Endothelial cell of hepatic sinusoid (primary cell): Measurements from ENCODE around the gene SERPINB10.

Experiments
- in situ Hi-C: cut with HindIII; loops from 2 replicates; pipeline ENCODE4 v1.10.0; 2017; ENCODE audit warnings: low sequenced_read_pairs

SERPINB10 gene, protein sequence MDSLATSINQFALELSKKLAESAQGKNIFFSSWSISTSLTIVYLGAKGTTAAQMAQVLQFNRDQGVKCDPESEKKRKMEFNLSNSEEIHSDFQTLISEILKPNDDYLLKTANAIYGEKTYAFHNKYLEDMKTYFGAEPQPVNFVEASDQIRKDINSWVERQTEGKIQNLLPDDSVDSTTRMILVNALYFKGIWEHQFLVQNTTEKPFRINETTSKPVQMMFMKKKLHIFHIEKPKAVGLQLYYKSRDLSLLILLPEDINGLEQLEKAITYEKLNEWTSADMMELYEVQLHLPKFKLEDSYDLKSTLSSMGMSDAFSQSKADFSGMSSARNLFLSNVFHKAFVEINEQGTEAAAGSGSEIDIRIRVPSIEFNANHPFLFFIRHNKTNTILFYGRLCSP

DNA sequence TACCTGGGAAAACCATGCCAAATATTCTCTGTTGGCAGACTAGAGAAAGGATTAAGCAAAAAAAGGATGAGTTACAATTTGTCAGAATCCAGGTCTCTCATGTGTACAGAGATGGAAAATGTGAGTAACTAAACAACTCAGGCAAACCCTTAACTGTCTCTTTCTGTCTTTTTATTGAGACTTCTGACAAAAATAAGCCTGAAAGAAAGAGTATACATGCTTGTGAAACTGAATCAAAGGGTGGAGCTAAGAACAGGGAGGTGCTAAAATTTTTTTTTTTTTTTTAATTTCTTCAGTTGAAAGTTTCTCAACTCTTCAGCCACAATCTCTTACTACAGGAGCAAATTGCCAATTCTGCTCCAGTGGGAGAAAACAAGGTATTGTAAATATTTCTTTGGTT lies at the start of gene SERPINB10:
Gene SERPINB10 (plus strand): TSS at position 295 of the 400 bp plus-strand sequence. CDS start 7,553 bp downstream, outside the sequence.
- in situ Hi-C loops = no loop called here

DNA sequence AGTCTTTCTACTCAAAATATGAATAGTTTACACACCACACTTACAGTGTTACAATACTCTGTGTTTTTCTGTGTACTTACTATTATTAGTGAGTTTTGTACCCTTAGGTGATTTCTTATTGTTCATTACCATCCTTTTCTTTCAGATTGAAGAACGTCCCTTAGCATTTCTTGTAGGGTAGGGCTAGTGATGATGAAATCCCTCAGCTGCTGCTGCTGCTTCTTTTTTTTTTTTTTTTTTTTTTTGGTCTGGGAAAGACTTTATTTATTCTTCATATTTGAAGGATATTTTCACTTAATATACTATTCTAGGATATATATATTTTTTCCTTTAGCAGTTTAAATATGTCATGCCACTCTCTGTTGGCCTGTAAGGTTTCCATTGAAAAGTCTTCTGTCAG lies 49.3 kb upstream of the SERPINB10 start:
- in situ Hi-C loops = no loop called here

DNA sequence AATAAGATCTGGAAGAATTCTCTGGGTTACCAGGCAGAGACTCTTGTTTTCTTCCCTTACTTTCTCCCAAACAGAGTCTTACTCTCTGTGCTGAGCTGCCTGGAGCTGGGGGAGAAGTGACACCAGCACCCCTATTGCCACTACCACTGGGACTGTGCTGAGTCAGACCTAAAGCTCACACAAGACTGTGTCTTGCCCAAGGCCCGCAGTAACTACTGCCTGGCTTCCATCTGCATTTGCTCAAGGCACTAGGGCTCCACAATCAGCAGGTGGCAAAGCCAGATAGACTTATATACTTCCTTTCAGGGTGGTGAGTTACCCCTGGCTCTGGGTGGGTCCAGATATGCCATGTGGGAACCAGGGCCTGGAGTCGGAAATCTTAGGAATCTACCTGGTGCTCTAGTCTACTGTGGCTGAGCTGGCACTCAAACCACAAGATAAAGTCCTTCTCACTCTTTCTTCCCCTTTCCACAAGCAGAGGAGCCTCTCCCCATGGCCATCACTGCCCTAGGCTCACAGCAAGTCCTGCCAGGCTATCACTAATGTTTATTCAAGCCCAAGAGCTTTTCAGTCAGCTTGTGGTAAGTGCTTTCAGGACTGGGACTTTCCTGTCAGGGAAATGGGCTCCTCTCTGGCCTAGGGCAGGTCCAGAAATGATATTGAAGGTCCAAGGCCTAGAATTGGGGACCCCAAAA lies 47.8 kb upstream of the SERPINB10 start:
- in situ Hi-C loops = no loop called here

DNA sequence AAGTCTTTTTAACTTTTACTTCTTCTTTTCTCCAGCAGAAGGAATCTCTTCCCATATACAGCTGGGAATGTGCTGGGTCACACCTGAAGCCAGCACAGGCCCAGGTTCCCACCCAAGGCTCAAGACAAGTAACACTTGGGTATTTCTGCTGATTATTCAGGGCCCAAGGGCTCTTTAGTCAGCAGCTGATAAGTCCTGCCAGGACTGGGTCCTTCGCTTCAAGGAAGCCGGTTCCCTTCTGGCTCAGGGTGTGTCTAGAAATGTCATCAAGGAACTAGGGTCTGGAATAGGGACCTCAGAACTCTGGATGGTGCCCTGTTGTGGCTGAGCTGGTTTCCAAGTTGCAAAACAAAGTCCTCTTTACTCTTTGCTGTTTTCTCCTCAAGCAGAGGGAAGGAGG lies 47.2 kb upstream of the SERPINB10 start:
- in situ Hi-C loops = no loop called here

DNA sequence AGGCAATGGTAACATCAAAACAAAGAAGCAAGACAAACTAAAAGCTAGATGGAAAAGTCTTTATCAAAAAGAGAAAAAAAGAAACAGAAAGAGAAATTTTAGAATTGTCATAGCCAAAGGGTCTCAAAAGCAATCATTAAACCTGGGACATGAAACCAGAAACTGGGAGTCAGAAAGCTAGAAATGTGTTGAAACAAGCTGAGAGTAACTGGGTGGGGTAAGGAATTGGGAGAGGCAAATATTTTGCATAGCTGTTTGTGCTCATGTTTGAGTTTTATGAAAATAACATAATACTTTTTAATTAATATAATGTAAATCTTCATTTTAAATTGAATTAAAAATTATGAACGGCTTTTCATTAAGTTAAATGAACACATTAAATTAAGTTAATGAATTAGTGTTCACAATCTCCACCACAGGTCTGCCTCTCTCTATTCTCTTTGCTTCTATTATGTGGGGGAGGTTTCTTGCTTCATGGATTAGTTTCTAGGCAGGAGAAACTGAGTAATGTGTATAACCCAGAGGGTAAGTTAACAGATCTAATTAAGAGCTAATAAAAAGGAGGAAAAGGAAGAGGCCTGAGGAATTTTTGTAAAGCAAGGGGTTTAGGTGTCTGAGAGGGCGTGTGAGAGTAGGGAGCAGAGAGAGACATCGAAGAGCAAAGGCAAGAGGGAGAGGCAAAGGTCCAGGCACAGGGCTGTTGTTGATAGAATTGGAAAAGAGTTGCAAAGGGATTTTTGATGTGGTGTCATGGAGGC lies 40.2 kb upstream of the SERPINB10 start:
- in situ Hi-C loops = no loop called here

DNA sequence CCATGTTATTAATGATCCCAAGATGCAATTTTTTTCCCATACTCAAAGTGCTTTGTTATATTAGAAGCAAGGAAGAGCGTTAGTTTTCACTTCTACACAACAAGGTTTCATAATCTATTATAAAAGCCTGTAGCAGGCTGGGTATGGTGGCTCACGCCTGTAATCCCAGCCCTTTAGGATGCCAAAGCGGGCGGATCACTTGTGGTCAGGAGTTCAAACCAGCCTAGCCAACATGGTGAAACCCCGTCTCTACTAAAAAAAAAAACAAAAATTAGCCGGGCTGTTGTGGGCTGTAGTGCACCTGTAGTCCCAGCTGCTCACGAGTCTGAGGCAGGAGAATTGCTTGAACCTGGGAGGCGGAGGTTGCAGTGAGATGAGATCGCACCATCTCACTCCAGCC lies 39.2 kb upstream of the SERPINB10 start:
- in situ Hi-C loops = no loop called here

DNA sequence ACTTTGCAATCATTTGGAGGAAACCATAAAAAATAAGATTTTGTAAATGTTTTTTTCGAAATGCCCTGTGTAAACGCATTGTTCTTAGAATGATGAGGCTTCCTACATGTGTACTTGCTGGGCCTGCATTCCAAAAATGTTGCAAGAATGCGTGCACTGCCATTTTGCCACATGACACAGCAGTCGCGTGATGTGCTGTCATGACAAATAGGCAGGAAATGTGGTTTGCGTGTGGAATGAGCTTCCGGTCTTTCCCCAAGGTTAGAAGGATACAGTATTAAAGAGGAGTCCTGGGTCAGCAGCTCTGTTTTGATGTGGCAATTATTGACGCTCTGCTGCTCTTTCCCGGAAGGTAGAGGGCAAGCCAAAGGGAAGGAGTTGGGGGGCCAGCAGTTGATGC lies 38.4 kb upstream of the SERPINB10 start:
- in situ Hi-C loops = no loop called here

DNA sequence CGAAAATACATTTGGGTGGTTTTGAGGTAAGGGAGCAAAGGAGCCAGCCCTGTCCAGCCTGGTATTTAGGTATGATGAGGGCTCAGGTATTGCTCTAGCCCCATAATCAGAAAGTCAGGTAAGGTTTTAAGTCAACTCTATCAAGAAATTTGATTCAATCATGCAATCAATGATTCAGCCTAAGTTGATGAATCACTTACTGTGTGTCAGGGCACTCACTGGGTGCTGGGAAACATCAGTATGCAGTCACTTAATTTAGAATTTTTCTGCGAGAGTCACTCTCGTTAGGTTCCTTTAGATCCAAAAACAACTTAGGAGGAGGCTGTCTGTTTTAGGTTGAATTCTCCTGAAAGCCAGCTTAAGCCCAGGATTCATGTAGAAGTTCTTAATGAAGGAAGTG lies 37.9 kb upstream of the SERPINB10 start:
- in situ Hi-C loops = no loop called here

DNA sequence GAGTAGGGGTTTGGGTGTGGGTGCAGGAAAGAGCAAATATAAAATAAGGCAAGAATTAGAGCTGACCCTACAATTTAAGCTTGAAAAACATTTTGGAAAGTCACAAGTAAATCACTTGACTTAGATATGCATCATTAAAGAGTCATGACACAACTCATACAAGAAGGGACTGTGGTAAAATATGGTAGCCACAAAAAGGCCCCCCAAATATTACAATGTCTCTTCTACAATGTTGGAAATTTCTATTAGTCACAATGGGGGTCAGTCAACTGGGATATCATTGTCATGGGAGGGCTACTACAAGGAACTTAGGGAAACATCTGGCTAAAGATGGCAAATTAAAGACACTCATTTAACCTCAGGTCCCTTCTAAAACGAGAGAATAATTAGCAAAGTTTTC lies 35.9 kb upstream of the SERPINB10 start:
- in situ Hi-C loops = no loop called here

DNA sequence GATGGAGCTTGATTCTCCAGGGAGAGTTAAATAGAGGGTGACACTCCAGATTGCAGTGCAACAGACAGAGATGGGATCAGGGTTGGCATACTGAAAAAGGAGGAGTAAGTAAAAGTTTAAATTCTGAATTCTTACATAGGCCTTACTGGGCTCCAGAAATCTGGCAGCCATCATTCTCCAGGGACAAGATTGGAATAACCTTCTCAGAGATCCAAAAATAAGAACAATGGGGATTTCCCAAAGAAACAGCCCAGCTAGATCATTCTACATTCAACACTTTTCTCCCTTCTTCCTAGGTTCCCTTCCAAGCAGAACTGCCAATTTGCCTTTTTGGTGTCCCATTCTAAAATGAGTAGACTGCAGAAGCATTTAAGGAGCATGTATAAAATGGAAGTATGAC lies 35.2 kb upstream of the SERPINB10 start:
- in situ Hi-C loops = no loop called here

DNA sequence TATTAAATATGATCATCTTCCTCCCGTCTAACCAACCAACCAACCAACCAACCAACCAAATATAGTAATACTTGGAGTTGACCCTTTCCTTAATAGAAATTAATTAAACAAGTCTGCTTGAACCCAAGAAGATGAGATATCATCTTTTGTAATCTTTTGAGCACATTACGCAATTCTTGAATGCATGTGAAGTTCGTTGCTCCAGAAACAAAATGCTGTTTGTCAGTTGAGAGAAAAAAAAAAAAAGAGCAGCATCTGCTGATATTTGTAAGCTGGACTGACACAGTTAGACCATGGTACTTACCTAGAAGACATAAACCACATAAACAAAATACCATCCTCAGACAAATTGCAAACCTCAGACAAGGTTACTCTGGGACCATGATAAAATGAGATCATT lies 29.4 kb upstream of the SERPINB10 start:
- in situ Hi-C loops = no loop called here

DNA sequence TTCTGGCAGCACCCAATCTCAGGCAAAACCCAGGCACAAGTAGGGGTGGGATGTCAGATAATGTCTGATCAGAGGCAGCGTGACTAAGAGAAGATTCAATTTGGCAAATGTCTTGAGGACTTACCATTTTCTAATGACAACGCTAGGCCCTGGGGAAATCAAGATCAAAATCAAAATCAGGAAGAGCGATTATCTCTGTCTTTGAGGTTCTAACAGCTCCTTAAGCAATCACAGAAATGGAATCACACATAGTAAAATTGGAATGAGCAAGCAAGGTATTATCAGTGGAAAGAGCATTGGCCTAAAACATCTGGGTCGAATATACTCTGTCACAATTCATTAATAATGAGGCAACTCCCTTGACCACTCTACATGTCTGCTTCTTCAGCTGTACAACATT lies 28.8 kb upstream of the SERPINB10 start:
- in situ Hi-C loops = no loop called here

DNA sequence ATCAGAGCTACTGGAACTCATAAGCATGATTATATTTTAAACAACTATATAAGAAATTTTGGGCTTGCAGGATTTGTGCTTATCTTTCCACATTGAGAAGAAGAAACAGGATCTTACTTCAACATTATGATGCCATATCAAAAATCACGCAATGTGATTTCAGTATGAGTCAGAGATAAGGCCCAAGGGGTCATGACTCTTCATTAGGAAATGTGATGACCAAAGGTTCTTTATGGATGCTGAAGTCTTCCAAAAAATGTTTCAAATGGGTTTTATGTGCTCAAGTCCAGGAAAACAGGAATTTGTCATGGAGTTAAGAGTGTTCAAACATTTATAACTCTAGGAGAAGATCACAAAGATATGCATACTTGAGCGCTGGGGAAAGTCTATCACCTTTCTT lies 28.0 kb upstream of the SERPINB10 start:
- in situ Hi-C loops = no loop called here

DNA sequence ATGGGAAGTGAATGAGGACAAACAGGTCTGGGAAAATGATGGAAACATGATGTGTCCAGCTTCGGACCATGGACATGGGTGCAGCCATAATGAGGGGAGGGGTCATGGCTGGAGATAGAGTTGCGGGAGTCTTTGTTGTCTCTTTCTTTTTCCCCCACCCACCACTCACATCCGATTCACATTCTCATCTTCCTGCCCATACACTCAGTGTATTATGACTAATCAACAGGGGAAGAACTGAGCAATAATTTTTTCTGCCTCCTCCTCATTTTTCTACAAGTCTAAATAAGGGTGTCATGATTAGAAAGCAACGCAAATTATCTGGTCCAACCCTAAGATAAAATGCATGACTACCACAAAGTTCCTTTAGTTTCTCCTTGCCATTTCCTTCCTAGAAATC lies 25.9 kb upstream of the SERPINB10 start:
- in situ Hi-C loops = no loop called here

DNA sequence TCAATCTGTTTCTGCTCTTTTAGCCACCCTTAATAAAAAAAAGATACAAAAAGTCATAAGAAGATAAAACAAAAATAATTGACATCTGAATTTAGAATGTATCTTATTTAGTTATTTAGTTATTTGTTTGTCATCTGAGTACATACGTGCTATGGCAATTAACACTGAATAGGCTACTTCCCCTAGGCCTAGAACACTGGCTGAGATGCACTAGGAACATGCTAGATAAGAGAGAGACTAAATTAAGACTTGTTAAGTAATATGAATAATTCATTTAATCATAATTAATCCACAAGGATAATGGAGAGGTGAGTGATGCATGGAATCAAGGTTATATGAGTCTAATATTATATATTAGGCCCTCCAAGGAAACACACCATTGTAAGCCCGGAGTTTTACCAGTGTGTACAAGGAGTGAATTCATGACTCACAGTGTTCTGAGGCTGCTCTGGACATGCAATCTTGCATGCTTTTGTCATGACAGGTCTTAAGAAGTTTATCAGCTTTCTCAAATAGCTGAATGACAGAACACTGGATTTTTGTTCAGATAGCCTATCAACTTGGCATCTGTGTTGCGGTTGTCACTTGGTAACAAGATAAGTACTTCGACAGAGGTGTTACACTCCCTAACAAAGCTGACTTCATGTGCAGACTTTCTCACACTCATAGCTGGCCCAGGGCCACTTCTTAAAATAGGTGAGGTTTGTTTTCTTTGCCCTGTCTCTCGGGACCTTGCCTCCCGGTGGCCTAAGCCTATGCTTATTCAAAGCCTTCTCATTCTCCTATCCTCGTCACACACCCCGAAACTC lies 25.2 kb upstream of the SERPINB10 start:
- in situ Hi-C loops = no loop called here

DNA sequence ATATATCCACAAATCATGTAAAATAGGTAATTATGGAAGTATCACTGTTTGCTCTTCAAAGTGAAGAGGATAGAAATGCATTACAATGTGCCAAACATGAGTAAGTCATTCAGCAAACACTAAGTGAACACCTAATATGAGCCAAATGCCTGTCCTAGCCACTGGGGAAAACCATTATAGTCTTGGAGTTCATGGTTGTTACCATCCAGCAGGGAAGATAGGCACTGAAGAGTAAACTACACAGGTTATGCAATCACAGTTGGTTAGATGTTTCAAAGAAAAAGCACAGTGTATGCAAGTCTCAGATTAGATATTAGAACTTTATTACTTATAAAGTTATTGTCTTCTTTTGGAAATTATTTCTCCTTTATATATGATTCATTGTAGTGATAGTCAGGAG lies 24.1 kb upstream of the SERPINB10 start:
- in situ Hi-C loops = no loop called here

DNA sequence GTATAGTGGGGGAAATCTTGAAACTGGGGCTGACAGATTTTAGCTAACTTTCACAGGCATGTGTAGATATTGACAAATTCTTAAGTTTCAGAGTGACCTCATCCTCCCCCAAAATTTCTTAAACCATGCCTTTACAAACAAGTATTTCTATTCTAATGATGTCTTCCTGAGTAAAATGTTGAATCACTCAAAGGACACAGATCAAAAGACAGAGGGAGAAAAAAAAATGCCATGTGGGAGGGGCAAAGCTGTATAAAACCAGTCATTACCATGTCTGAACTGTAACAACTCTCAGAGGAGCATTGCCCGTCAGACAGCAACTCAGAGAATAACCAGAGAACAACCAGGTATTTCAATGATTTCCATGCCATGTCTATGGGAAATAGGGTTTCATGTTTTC lies 20.3 kb upstream of the SERPINB10 start, which contains the start of gene SERPINB2:
Gene SERPINB2 (plus strand): TSS at position 282 of the 400 bp plus-strand sequence. CDS start 3,740 bp downstream, outside the sequence.
- in situ Hi-C loops = no loop called here

DNA sequence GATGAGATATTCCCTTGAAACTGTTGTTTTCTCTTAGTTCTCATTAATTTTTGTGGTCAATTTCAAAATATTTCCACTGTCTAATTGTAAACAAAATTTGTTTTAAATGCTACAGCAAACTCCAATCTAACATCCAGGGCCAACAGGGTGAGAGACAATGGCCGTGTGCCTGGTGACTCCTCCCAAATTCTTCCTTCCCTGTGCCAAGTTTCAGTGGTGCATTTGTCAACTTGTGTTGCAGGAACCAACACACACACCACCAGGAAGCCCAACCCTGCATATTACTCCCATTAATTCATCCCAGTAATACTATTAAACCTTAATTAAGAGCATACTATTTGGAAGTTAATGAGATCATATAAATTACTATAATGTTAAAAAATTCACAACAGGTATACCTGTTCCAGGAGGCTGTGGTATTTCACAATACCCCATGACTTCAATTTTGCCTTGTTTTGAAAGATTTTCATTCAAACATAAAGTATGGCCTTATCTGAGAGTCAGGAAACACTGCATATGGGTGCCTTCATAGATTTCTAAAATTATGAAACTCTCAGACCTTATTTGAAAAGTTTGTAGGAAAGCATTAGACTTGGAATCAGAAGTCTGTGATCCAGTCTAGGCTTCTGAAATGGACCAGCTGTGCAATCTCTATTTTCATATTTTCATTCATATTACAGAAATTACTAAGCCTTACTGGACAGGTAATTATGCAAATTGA lies 19.1 kb upstream of the SERPINB10 start:
- in situ Hi-C loops = no loop called here

DNA sequence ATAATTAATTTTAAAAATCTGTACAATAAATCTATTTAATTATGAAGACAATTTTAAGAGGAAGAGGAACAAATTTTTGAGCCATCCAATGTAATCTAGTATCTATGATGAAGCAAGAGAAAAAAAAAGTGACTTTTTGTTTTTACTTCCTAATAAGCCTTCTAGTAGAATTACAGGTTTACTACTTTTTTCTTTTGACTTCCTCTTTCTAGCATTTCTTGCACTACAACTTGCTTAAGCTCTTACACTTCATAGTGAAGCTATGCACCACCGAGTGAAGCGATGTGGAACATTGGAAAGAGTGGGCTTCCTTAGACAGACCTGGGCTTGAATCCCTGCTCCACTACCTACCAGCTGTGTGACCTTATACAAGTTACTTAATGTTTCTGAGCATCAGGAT lies 18.1 kb upstream of the SERPINB10 start:
- in situ Hi-C loops = no loop called here
